ENCODE data around the gene FURIN.

FURIN gene

GRCh38 chr15:90881181-90881977, 13.0 kb downstream of the FURIN start:
- in situ Hi-C loops (cut with MboI; ENCODE audit: low sequenced_read_pairs) = loop anchor here (25.0 kb wide), 2 partner anchors 169 to 369 kb away; partner anchors contain the start of gene BLM

DNA sequence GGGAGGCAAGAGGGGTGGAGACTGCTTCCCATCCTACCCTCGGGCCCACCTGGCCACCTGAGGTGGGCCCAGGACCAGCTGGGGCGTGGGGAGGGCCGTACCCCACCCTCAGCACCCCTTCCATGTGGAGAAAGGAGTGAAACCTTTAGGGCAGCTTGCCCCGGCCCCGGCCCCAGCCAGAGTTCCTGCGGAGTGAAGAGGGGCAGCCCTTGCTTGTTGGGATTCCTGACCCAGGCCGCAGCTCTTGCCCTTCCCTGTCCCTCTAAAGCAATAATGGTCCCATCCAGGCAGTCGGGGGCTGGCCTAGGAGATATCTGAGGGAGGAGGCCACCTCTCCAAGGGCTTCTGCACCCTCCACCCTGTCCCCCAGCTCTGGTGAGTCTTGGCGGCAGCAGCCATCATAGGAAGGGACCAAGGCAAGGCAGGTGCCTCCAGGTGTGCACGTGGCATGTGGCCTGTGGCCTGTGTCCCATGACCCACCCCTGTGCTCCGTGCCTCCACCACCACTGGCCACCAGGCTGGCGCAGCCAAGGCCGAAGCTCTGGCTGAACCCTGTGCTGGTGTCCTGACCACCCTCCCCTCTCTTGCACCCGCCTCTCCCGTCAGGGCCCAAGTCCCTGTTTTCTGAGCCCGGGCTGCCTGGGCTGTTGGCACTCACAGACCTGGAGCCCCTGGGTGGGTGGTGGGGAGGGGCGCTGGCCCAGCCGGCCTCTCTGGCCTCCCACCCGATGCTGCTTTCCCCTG, 13.8 kb downstream of the FURIN start:
- in situ Hi-C loops (cut with MboI; ENCODE audit: low sequenced_read_pairs) = loop anchor here (25.0 kb wide), 2 partner anchors 170 to 370 kb away; partner anchors contain the start of gene BLM

- in situ Hi-C loops (cut with MboI; ENCODE audit: low sequenced_read_pairs) = loop anchor here (25.0 kb wide), 2 partner anchors 171 to 371 kb away; partner anchors contain the start of gene BLM
Observed at GRCh38 chr15:90882781-90883525, 14.6 kb downstream of the FURIN start.

DNA sequence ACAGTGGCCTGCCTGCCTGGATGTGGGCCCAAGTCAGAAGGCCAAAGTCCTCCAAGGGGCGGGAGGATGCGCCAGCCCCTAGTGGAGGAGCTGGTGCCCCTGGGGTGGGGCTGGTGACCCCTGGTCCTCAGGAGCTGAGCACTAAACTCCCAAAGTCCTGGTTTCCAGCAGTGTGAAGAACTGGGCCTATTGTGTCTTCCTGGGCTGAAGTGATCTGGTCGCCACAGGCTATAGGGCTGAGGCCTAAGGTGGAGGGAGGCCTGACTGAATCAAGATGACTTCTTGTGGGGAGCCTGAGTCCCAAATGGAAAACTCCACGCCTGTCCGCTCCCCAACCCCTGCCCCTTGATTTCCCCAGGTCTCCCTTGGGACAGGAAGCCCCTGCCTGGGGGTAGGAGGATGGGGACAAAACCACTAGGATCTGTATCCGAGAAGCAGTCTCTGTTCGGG, 15.2 kb downstream of the FURIN start:
- in situ Hi-C loops (cut with MboI; ENCODE audit: low sequenced_read_pairs) = loop anchor here (25.0 kb wide), 2 partner anchors 171 to 371 kb away; partner anchors contain the start of gene BLM

- in situ Hi-C loops (cut with MboI; ENCODE audit: low sequenced_read_pairs) = loop anchor here (25.0 kb wide), 2 partner anchors 172 to 372 kb away; partner anchors contain the start of gene BLM
Observed at GRCh38 chr15:90883976-90884718, 15.8 kb downstream of the FURIN start, which contains the start of gene FES. Gene FES (plus strand): TSS chr15:90884504. CDS start chr15:90885046, 542 bp downstream.

DNA sequence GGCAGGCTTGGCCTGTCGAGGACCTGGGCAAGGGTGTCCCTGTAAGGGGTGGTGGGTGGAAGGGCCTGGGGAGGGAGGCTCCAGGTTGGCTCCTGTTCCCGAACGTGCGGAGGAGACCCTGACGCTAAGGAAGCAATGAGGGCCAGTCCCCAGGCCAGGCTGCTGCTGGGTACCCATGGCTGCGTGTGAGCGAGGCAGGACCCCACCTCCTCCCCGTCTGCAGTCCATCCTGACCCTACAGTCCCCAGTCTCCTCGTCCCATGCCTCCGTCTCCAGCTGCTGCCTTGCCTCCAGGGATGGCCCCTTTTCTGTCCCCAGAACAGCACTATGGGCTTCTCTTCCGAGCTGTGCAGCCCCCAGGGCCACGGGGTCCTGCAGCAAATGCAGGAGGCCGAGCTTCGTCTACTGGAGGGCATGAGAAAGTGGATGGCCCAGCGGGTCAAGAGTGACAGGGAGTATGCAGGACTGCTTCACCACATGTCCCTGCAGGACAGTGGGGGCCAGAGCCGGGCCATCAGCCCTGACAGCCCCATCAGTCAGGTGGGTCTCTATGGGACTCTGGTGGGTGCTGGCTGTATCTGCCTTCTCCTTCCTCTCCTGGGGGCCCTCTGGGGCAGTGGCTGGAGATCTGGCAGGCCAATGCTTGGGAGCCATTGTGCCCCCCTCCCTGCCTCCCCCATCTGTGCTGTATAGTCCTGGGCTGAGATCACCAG, 16.5 kb downstream of the FURIN start:
- in situ Hi-C loops (cut with MboI; ENCODE audit: low sequenced_read_pairs) = loop anchor here (25.0 kb wide), 2 partner anchors 173 to 373 kb away; partner anchors contain the start of gene BLM

- in situ Hi-C loops (cut with MboI; ENCODE audit: low sequenced_read_pairs) = loop anchor here (25.0 kb wide), 2 partner anchors 173 to 373 kb away; partner anchors contain the start of gene BLM
Observed at GRCh38 chr15:90885432-90886290, 17.3 kb downstream of the FURIN start.

DNA sequence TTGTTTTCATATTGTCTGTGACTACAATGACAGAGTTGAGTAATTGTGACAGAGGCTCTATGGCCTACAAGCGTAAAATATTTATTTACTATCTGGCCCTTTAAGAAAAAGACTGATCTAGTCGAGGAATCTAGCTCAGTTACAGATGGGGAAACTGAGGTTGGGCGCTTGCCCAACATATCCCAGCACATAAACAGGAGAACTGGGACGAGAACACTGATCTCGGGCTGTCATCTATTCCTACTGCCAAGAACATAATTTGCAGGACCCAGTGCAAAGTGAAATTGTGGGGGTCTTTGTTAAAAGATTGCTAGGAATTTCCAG, 17.9 kb downstream of the FURIN start:
- in situ Hi-C loops (cut with MboI; ENCODE audit: low sequenced_read_pairs) = loop anchor here (25.0 kb wide), 2 partner anchors 174 to 374 kb away; partner anchors contain the start of gene BLM

GRCh38 chr15:90887037-90887481, 18.7 kb downstream of the FURIN start:
- in situ Hi-C loops (cut with MboI; ENCODE audit: low sequenced_read_pairs) = loop anchor here (25.0 kb wide), 2 partner anchors 175 to 375 kb away; partner anchors contain the start of gene BLM

DNA sequence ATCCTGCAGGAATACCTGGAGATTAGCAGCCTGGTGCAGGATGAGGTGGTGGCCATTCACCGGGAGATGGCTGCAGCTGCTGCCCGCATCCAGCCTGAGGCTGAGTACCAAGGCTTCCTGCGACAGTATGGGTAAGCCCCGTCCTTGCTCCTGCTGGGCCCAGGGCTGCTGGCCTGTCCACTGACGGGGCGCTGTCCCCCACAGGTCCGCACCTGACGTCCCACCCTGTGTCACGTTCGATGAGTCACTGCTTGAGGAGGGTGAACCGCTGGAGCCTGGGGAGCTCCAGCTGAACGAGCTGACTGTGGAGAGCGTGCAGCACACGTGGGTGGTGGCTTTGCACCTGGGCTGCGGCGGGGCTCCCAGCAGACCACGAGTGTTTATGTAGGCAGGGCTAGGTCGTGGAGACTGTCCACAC, 20.9 kb downstream of the FURIN start:
- in situ Hi-C loops (cut with MboI; ENCODE audit: low sequenced_read_pairs) = loop anchor here (25.0 kb wide), 2 partner anchors 177 to 377 kb away; partner anchors contain the start of gene BLM

- in situ Hi-C loops (cut with MboI; ENCODE audit: low sequenced_read_pairs) = loop anchor here (25.0 kb wide), 2 partner anchors 178 to 378 kb away; partner anchors contain the start of gene BLM
Observed at GRCh38 chr15:90889736-90890456, 21.5 kb downstream of the FURIN start.

DNA sequence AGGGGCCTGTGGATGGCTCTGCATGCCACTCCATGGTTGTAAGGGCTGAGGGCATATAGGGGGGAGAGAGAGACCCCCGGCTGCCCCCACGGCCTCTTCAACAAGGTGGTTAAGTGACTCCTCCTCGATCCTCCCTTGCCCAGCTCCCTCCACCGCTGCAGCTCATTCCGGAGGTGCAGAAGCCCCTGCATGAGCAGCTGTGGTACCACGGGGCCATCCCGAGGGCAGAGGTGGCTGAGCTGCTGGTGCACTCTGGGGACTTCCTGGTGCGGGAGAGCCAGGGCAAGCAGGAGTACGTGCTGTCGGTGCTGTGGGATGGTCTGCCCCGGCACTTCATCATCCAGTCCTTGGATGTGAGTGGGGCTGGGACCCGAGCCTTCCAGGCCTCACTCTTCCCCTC, 22.5 kb downstream of the FURIN start:
- in situ Hi-C loops (cut with MboI; ENCODE audit: low sequenced_read_pairs) = loop anchor here (25.0 kb wide), 2 partner anchors 179 to 379 kb away; partner anchors contain the start of gene BLM

GRCh38 chr15:90891346-90891949, 23.1 kb downstream of the FURIN start:
- in situ Hi-C loops (cut with MboI; ENCODE audit: low sequenced_read_pairs) = loop anchor here (25.0 kb wide), 2 partner anchors 179 to 379 kb away; partner anchors contain the start of gene BLM

- in situ Hi-C loops (cut with MboI; ENCODE audit: low sequenced_read_pairs) = loop anchor here (25.0 kb wide), 2 partner anchors 180 to 380 kb away; partner anchors contain the start of gene BLM
Observed at GRCh38 chr15:90892023-90892422, 23.6 kb downstream of the FURIN start.

GRCh38 chr15:90892498-90893174, 24.2 kb downstream of the FURIN start:
- in situ Hi-C loops (cut with MboI; ENCODE audit: low sequenced_read_pairs) = loop anchor here (25.0 kb wide), 2 partner anchors 180 to 380 kb away; partner anchors contain the start of gene BLM
